DMS53 (cell line): Measurements from ENCODE around the gene PER2.
A peak's percentile ranks its signal among the peaks of the same experiment; 100 is the strongest.

Experiments
- DNase-seq: peaks from one replicate; lab custom pipeline; 2025; lab: John Stamatoyannopoulos, UW

PER2 gene

DNA sequence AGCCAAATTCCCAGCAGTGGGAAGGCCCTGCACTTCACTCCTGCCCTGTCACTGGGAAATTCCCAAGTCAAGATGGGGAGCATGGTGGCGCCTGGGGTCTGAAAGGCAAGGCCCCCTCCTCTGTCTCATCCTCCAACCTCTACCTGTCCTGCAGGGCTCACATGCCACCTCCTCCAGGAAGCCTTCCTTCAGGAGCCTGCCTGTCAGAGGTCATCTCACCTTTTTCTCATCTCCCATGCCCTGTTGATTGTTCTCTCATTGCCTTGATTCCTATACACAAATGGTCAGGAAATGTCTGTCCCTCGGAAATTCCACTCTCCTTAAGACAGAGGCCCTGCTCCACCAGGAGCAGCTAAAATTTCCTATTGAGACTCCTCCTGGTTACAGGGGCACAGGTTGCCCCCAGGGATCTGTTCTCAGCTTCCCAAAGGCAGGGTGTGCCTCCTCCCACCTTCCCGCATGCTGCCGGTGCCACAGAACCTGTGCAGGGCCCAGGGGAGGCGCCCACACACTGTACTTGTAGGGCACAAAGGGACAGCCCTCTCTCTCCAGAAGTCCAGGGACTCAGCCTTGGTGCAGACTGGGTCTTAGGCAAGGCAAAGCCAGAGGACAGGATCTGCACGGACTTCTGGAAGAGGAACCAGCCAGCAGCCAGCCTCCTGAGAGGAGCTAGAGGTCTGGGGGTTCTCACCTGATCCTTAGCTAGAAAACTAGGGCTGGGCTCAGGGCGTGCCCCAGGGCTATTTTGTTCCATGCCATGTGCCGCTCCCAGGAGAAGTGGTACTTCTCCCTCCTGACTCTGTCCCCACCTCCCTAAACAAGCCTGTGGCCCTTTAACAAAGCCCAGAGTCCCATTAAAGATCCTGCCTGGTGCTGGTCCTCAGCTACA lies 61.5 kb downstream of the PER2 start:
- no peak for DNase-seq

GRCh38 chr2:238225911-238226697 lies 62.3 kb downstream of the PER2 start:
- DNase-seq, result no peak

GRCh38 chr2:238225121-238225520 lies 63.3 kb downstream of the PER2 start:
- DNase-seq, result no peak

DNA sequence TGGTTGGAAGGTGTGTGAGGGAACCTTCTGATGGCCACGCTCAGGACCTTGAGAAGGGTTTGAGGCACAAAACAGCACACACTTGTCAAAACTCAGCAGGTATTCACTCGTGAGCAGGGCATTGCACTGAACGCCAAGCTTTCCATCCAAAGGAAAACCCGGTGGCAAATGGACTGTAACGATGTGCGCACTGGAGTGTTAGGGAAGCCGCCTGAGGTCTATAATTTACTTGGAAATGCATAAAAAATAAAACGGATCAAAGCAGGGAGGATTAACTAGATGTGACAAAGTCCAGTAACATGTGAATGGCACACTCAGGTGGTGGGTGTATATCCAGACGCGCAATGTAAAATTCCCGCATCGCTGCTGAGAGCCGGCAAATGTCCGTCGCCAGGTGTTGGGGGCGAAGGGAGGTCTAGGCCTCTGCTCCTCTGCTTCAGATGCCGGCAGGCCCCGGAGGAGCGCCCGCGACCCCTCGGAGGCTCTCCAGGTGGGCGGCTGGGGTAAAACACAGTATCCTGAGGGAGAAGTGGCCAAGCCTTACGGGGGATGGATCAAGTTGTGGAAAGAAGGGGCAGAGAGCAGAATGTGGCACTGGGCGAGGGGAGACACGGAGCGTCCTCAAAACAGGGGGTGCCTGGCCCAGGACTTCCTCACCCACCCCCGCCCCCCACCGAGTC lies 63.9 kb downstream of the PER2 start:
- DNase-seq, result no peak

GRCh38 chr2:238220892-238221521 lies 67.4 kb downstream of the PER2 start:
- peak; percentile 72 for DNase-seq

- peak; percentile 72 for DNase-seq
These were observed 68.0 kb downstream of the PER2 start for GRCh38 chr2:238220274-238220891.

DNA sequence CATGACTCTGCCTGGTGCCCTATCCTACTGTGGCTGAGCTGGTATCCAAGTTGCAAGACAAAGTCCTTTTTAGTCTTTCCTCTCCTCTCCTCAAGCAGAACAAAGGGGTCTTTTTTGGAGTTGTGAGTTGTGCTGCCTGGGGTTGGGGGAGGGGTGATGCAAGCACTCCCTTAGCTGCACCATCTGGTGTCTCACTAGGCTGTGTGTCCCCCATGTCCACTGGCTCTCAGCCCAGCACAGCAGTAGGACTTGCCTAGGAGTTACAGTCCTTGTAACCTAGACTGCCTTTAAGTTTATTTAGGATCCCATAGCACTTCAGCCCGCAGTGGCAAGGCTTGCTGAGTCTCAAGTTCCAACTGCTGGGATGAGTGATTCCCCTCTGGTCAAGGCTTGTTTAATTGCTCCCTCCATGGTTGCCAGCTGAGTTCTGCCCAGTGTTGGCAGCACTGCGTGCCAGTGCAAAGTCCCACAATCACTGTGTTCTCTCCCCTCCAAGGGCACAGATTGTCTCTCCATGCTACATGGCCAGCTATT lies 71.7 kb downstream of the PER2 start:
- DNase-seq, result no peak

- no peak for DNase-seq
These were observed 81.4 kb downstream of the PER2 start for GRCh38 chr2:238207006-238207405.

DNA sequence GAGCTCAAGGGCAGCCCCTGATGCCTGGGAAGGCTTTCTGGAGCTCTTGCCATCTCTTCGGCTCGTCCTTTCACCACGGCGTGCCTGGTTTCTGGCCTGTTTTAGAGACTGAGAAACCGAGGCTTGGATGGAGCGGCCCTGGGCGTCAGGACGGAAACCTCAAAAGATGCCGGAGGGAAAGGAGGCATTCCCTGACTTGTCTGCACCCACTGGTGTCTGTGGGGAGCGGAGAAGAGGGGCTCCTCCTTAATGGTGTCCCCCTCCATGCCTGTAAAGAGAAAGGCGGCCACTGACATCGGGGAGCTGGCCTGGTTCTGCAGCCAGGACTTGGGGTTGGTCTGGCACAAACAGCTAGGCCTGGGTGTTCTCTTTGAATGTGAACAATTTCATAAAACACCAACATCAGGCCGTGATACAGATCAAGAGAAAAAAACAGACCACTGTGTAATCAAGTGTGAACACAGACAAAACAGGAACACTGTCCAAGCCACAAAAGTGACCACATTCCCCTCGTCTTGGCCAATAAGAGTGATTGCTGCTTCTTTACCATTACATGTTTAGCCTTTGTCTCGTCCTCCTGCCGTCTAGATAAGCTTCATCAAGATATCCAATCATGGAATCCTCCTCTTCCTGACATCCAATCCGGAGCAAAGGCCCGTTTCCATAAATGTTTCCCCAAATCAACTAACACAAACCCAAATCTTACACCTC lies 84.3 kb downstream of the PER2 start:
- peak; percentile 86 for DNase-seq

GRCh38 chr2:238203094-238203972 lies 85.1 kb downstream of the PER2 start, which contains the start of gene ILKAP:
TSS of gene ILKAP (minus strand) at chr2:238203695. CDS start at chr2:238203553, 142 bp downstream.
- peak; percentile 96 for DNase-seq

DNA sequence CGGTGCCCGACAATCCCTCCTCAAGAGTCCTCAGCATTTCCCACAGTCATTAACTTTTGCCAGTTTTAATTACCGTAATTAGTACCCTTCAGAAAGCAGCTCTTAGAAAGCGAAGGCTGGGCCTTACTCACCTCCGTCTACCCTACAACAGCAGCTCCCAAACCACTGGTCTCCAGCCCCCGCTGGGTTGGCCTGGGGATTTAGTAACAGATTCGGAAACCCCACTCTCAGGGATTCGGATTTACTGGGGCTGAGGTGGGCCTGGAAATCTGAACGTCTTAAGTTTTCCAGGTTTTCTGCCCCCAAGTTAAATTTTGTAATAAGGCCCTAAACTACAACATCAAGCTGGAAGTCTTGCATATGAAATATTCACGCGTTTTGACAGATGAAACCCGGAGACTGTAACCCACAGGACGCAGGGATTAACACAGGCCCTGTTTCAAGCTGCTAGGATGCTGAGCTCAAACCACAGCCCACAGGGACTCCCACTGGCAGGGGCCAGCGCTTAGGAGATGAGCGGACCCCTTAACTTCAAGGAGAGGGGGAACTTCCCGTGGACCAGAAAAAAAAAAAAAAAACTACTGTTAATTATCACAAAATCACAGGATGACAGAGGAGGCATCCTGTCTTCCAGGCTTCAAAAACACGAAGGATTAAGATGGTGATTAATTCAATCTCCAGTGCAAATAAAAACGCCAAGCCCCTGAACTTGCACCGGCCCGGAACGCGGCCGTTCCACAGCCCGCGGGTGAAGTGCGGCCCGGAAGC lies 85.9 kb downstream of the PER2 start:
- peak; percentile 42 for DNase-seq
